ENCODE measurements around the gene MTHFD1L.

The MTHFD1L gene

DNA sequence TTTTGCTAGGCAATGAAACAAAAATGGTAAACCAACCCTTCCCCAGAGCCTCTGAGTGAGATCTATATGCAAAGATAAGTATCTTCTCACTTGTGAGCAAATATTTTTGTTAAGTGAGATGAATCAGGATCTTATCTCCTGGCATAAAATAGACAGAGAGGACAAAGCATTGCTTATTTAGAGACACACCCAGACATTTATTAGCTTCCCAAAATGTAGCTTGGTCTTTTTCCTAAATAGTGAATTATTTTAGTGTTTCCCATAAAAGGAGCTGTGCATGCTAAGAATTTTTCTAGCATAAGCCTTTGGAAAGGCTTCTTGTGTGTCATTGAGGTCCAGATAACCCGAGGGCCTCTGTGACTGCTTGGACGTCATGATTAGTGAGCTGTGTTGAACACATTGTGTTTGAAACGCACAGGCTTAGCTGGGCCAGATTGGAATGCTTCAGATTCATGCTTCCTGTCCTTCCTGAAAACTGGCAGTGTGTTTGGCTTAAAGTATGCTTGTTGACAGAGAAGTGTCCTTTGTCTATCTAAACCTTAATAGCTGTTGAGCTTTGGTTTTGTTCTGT is 16.5 kb downstream of the MTHFD1L start:
- TF ChIP-seq, protein P1, sequence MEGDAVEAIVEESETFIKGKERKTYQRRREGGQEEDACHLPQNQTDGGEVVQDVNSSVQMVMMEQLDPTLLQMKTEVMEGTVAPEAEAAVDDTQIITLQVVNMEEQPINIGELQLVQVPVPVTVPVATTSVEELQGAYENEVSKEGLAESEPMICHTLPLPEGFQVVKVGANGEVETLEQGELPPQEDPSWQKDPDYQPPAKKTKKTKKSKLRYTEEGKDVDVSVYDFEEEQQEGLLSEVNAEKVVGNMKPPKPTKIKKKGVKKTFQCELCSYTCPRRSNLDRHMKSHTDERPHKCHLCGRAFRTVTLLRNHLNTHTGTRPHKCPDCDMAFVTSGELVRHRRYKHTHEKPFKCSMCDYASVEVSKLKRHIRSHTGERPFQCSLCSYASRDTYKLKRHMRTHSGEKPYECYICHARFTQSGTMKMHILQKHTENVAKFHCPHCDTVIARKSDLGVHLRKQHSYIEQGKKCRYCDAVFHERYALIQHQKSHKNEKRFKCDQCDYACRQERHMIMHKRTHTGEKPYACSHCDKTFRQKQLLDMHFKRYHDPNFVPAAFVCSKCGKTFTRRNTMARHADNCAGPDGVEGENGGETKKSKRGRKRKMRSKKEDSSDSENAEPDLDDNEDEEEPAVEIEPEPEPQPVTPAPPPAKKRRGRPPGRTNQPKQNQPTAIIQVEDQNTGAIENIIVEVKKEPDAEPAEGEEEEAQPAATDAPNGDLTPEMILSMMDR (IDR thresholded peaks at IDR 0.05; ENCODE audit: low read depth, low read length) = no peak
- no peak overlapping the region for H3K4me3 ChIP-seq (ENCODE audit: low read depth, low read length)

DNA sequence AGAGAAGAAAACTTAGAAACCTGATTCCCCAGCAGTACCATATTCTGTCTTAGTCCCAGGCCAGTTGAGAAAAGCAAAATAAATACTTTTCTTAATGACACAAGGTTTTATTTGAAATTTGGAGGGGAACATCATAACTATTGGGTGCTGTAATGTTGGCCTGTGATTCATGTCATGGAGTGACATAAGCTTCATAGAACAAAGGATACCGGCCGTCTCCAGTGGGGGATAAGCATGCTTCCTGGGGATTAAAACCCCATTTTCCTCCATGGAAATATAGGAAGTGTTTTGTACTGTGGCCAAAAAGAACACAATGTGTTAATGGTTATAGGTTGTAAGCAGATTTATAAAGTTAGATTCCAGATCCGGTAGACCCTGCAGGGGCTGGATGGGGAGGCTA is 18.0 kb downstream of the MTHFD1L start:
- TF ChIP-seq, protein P1 (IDR thresholded peaks at IDR 0.05; ENCODE audit: low read depth, low read length) = no peak
- H3K4me3 ChIP-seq (ENCODE audit: low read depth, low read length) = no peak overlapping the region

DNA sequence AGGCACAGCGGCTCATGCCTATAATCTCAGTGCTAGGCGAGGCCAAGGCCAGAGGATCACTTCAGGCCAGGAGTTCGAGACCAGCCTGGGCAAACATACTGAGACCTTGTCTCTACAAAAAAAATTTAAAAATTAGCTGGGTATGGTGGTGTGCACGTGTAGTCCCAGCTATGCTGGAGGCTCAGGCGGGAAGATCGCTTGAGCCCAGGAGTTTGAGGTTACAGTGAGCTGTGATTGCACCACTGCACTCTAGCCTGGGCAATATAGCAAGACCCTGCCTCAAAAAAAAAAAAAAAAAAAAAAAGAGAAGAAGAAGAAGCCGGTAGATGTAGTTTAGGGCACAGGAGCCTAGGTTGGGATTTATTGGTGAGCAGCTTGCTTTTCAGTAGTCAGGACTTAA is 20.7 kb downstream of the MTHFD1L start:
- no peak overlapping the region for H3K4me3 ChIP-seq (ENCODE audit: low read depth, low read length)
- TF ChIP-seq, protein P1 (IDR thresholded peaks at IDR 0.05; ENCODE audit: low read depth, low read length) = no peak

DNA sequence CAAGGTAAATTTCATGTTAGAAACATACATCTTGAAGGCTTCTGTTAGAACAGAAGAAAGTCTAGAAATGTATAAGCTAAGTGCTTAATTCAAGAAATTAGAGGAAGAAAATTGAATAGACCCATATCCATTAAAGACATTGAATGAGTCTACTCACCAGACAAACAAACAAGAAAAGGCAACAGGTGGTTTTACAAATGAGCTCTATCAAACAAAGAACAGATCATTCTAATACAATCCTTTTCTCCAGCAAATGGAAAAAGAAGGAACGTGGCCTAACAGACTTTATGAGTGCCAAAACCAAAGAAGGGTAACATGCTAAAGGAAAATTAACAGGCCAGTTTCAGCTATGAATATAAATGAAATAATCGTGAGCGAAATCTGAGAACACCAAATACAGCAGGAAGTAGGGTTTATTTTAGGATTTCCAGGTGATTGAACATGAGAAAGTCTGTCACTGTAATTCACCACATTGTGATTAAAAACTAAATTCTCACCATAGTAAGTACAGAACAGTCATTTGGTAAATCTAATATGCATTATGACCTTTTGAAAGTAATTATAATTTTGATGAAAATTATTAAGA is 22.6 kb downstream of the MTHFD1L start:
- TF ChIP-seq, protein P1 (IDR thresholded peaks at IDR 0.05; ENCODE audit: low read depth, low read length) = no peak
- no peak overlapping the region for H3K4me3 ChIP-seq (ENCODE audit: low read depth, low read length)

DNA sequence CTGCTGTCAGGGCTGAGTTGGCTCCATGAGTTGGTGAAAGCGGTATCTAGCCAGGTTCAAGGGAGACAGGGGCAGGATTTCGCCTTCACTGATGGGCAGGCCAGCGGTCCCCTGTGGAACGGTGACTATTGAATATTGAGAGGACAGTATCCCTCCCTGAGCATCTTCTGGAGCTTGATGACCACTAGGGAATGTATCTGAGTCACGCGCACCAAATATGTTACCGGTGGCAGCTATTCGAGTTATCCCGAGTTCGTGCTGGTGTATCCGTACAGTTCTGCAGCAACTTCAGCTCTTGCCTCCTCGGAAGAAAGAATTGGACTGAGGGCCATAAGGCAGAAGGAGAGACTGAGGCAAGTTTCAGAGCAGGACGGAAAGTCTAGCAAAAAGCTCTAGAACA is 24.8 kb downstream of the MTHFD1L start:
- TF ChIP-seq, protein P1 (IDR thresholded peaks at IDR 0.05; ENCODE audit: low read depth, low read length) = no peak
- no peak overlapping the region for H3K4me3 ChIP-seq (ENCODE audit: low read depth, low read length)

DNA sequence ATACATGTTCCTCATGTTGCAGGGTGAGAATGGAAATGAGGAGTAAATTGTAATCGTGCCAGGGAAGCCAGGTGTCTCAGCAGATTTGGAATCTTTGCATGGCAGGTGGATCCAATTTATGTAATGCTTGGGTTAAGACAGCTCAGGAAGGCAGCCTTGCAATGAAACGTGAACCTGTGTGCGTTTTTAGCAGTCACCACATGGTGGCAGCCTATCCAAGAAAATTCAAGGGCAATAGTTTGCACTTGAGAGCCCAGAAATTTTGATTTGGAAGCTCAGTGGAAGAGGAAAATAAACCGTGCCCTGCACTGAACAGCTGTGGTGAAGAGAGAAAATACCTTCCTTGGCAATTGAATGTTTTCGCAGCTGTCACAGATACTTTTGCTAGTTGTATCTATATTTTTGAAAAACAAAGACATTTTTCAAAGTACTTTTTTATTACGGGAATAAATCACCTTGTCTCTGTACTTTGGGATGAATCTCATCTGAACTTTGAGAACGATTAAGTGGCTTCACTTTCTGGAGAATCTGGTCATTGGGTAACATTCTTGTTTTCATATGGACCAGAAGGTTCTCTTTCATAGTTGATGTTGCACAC is 26.5 kb downstream of the MTHFD1L start:
- no peak overlapping the region for H3K4me3 ChIP-seq (ENCODE audit: low read depth, low read length)
- TF ChIP-seq, protein P1 (IDR thresholded peaks at IDR 0.05; ENCODE audit: low read depth, low read length) = peak; percentile 79

DNA sequence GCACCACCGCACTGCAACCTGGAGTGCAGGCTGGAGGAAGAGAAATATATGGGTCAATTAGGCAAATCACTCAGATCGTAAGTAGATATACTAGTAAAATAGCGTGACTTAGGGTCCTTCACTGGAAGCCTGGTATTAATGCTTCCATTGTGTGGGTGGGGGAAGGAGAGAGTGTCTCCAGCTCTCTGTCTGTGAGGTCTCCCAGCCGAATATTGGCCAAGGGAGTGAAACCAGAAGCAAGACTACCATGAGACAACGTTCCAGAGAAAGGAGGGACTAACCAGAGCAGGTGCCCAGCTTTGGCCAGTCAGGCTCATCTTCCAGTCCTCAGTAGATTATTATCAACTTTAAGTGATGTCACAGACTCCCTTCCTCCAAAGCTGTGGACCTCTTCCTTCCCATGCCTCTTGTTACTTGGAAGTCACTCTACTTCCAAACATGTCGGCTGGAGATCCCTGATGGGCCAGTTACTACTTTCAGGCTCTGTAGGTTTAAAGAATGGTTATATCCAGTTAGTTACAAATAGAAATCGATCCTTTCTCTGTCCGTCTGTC is 28.8 kb downstream of the MTHFD1L start:
- H3K4me3 ChIP-seq (ENCODE audit: low read depth, low read length) = no peak overlapping the region
- TF ChIP-seq, protein P1 (IDR thresholded peaks at IDR 0.05; ENCODE audit: low read depth, low read length) = no peak
